SK-N-SH treated with all-trans-retinoic acid at 6 μM for 48 hours (cell line): ENCODE measurements around the gene ANKRD33B.

Source experiments
- CSDC2 ChIP-seq: fragments of 250-450 bp; sonication (Bioruptor Pico); IDR thresholded peaks from 2 replicates; pipeline ENCODE4 v1.5.0; 2020; ENCODE audit warnings: mild to moderate bottlenecking, moderate library complexity
- CSRNP3 ChIP-seq: fragments of 250-450 bp; sonication (Bioruptor Pico); IDR thresholded peaks from 2 replicates; pipeline ENCODE4 v1.5.1; 2021; ENCODE audit warnings: mild to moderate bottlenecking, moderate library complexity
- GLIS3 ChIP-seq: fragments of 250-450 bp; sonication (Bioruptor Pico); IDR thresholded peaks from 2 replicates; pipeline ENCODE4 v1.5.0; 2020; ENCODE audit warnings: mild to moderate bottlenecking, moderate library complexity
- PATZ1 ChIP-seq: fragments of 250-450 bp; sonication (Bioruptor Pico); IDR thresholded peaks from 2 replicates; pipeline ENCODE4 v1.8.0; 2020; ENCODE audit warnings: mild to moderate bottlenecking, moderate library complexity, borderline replicate concordance
- RARB ChIP-seq: fragments of 250-450 bp; sonication (Bioruptor Pico); IDR thresholded peaks from 2 replicates; pipeline ENCODE4 v1.8.0; 2021; ENCODE audit warnings: mild to moderate bottlenecking, moderate library complexity
- ZC3H10 ChIP-seq: fragments of 250-450 bp; sonication (Bioruptor Pico); IDR thresholded peaks from 2 replicates; pipeline ENCODE4 v1.5.1; 2021; ENCODE audit warnings: mild to moderate bottlenecking, moderate library complexity
- ZFP3 ChIP-seq: fragments of 250-450 bp; sonication (Bioruptor Pico); IDR thresholded peaks from 2 replicates; pipeline ENCODE4 v1.5.0; 2020; ENCODE audit warnings: mild to moderate bottlenecking, moderate library complexity
- ZNF8 ChIP-seq: fragments of 450-650 bp; formaldehyde crosslinking; IDR thresholded peaks from 2 replicates; pipeline ENCODE4 v1.5.0; 2020; ENCODE audit warnings: mild to moderate bottlenecking, moderate library complexity

- TF ChIP-seq ZFP3 (no peak), RARB (CRISPR knock-in tag) (no peak), ZNF8 (CRISPR knock-in tag) (no peak), GLIS3 (CRISPR knock-in tag) (no peak), ZC3H10 (CRISPR knock-in tag) (no peak), CSDC2 (CRISPR knock-in tag) (no peak), PATZ1 (CRISPR knock-in tag) (no peak), CSRNP3 (CRISPR knock-in tag) (no peak)
Measured at GRCh38 chr5:10592601-10593000, 28.7 kb downstream of the ANKRD33B start.
